Measurements from ENCODE around the gene OTUD4.
"Not testable (repeated sequence)": the region's sequence is repeated elsewhere in the genome, so short reads cannot be mapped to it uniquely, and the experiment has no call there.

The OTUD4 gene

GRCh38 chr4:145154573-145154972 lies 25.8 kb downstream of the OTUD4 start:
- no CpG with 5 or more reads among the region's 1 CpG for WGBS
- Histone ChIP-seq H3K9ac (ENCODE audit: low read depth, low read length) (no peak overlapping the region), H3K9me3 (ENCODE audit: insufficient read depth, low read depth, low read length) (no peaks in the 10 kb centered on the region), H3K36me3 (ENCODE audit: insufficient read depth, low read length) (peaks cover 89% of the 10 kb centered on the region), H3K4me1 (ENCODE audit: insufficient read depth, low read length) (no peaks in the 10 kb centered on the region), H3K4me3 (ENCODE audit: low read length) (no peak overlapping the region), H3K27ac (ENCODE audit: low read depth, low read length) (no peak overlapping the region), H3K27me3 (ENCODE audit: insufficient read depth, low read length) (no peaks in the 10 kb centered on the region)

GRCh38 chr4:145153904-145154298 lies 26.5 kb downstream of the OTUD4 start:
- Histone ChIP-seq H3K36me3 (ENCODE audit: insufficient read depth, low read length) (peaks cover 89% of the 10 kb centered on the region), H3K9ac (ENCODE audit: low read depth, low read length) (no peak overlapping the region), H3K27me3 (ENCODE audit: insufficient read depth, low read length) (no peaks in the 10 kb centered on the region), H3K4me3 (ENCODE audit: low read length) (no peak overlapping the region), H3K9me3 (ENCODE audit: insufficient read depth, low read depth, low read length) (no peaks in the 10 kb centered on the region), H3K27ac (ENCODE audit: low read depth, low read length) (no peak overlapping the region), H3K4me1 (ENCODE audit: insufficient read depth, low read length) (no peaks in the 10 kb centered on the region)
- 88% methylated on average over 1 of the region's 1 CpG for WGBS

GRCh38 chr4:145153181-145153903 lies 27.0 kb downstream of the OTUD4 start:
- Histone ChIP-seq H3K27ac (ENCODE audit: low read depth, low read length) (no peak overlapping the region), H3K36me3 (ENCODE audit: insufficient read depth, low read length) (peaks cover 89% of the 10 kb centered on the region), H3K4me1 (ENCODE audit: insufficient read depth, low read length) (no peaks in the 10 kb centered on the region), H3K9ac (ENCODE audit: low read depth, low read length) (no peak overlapping the region), H3K4me3 (ENCODE audit: low read length) (no peak overlapping the region), H3K9me3 (ENCODE audit: insufficient read depth, low read depth, low read length) (no peaks in the 10 kb centered on the region), H3K27me3 (ENCODE audit: insufficient read depth, low read length) (no peaks in the 10 kb centered on the region)
- 87% methylated on average over 2 of the region's 2 CpGs for WGBS

GRCh38 chr4:145148980-145149379 lies 31.4 kb downstream of the OTUD4 start:
- peaks cover 97% of the 10 kb centered on the region for H3K36me3 ChIP-seq (ENCODE audit: insufficient read depth, low read length)

GRCh38 chr4:145136219-145136618 lies 44.2 kb downstream of the OTUD4 start:
- H3K27ac ChIP-seq (ENCODE audit: low read depth, low read length); H3K27me3 ChIP-seq (ENCODE audit: insufficient read depth, low read length); H3K4me3 ChIP-seq (ENCODE audit: low read length); H3K9ac ChIP-seq (ENCODE audit: low read depth, low read length); H3K9me3 ChIP-seq (ENCODE audit: insufficient read depth, low read depth, low read length); H3K4me1 ChIP-seq (ENCODE audit: insufficient read depth, low read length): not testable (repeated sequence)
- WGBS, result no CpG with 5 or more reads among the region's 1 CpG
- H3K36me3 ChIP-seq (ENCODE audit: insufficient read depth, low read length), result peaks cover 66% of the 10 kb centered on the region

More at GRCh38 chr4:145148980-145149379, 31.4 kb downstream of the OTUD4 start:
- Histone ChIP-seq H3K27me3 (ENCODE audit: insufficient read depth, low read length) (no peaks in the 10 kb centered on the region), H3K4me1 (ENCODE audit: insufficient read depth, low read length) (no peaks in the 10 kb centered on the region), H3K27ac (ENCODE audit: low read depth, low read length) (no peak overlapping the region), H3K4me3 (ENCODE audit: low read length) (no peak overlapping the region), H3K9ac (ENCODE audit: low read depth, low read length) (no peak overlapping the region), H3K9me3 (ENCODE audit: insufficient read depth, low read depth, low read length) (no peaks in the 10 kb centered on the region)
- 96% methylated on average over 3 of the region's 3 CpGs for WGBS

- no peak overlapping the region for H3K4me3 ChIP-seq (ENCODE audit: low read length)
- H3K4me1 ChIP-seq (ENCODE audit: insufficient read depth, low read length), result no peaks in the 10 kb centered on the region
- H3K27me3 ChIP-seq (ENCODE audit: insufficient read depth, low read length), result no peaks in the 10 kb centered on the region
- no peaks in the 10 kb centered on the region for H3K9me3 ChIP-seq (ENCODE audit: insufficient read depth, low read depth, low read length)
- 95% methylated on average over 4 of the region's 5 CpGs for whole genome bisulfite sequencing
- peaks cover 60% of the 10 kb centered on the region for H3K36me3 ChIP-seq (ENCODE audit: insufficient read depth, low read length)
- H3K27ac ChIP-seq (ENCODE audit: low read depth, low read length), result no peak overlapping the region
- no peak overlapping the region for H3K9ac ChIP-seq (ENCODE audit: low read depth, low read length)
These were observed 47.8 kb downstream of the OTUD4 start for GRCh38 chr4:145132511-145133098.

- H3K4me1 ChIP-seq (ENCODE audit: insufficient read depth, low read length), result no peaks in the 10 kb centered on the region
- H3K36me3 ChIP-seq (ENCODE audit: insufficient read depth, low read length), result peaks cover 60% of the 10 kb centered on the region
- H3K9ac ChIP-seq (ENCODE audit: low read depth, low read length), result no peak overlapping the region
- H3K27me3 ChIP-seq (ENCODE audit: insufficient read depth, low read length), result no peaks in the 10 kb centered on the region
- WGBS, result 95% methylated on average over 11 of the region's 12 CpGs
- no peak overlapping the region for H3K4me3 ChIP-seq (ENCODE audit: low read length)
- no peak overlapping the region for H3K27ac ChIP-seq (ENCODE audit: low read depth, low read length)
- H3K9me3 ChIP-seq (ENCODE audit: insufficient read depth, low read depth, low read length), result no peaks in the 10 kb centered on the region
These were observed 48.5 kb downstream of the OTUD4 start for GRCh38 chr4:145131848-145132247.

GRCh38 chr4:145130788-145131399 lies 49.5 kb downstream of the OTUD4 start:
- Histone ChIP-seq H3K36me3 (ENCODE audit: insufficient read depth, low read length) (peaks cover 65% of the 10 kb centered on the region), H3K27me3 (ENCODE audit: insufficient read depth, low read length) (no peaks in the 10 kb centered on the region), H3K27ac (ENCODE audit: low read depth, low read length) (peak overlapping the region; percentile 17; the same call in 1 of the 2 replicates), H3K9me3 (ENCODE audit: insufficient read depth, low read depth, low read length) (no peaks in the 10 kb centered on the region), H3K9ac (ENCODE audit: low read depth, low read length) (no peak overlapping the region), H3K4me1 (ENCODE audit: insufficient read depth, low read length) (no peaks in the 10 kb centered on the region), H3K4me3 (ENCODE audit: low read length) (no peak overlapping the region)
- WGBS, result 96% methylated on average over 2 of the region's 2 CpGs

- Histone ChIP-seq H3K4me3 (ENCODE audit: low read length) (no peak overlapping the region), H3K27me3 (ENCODE audit: insufficient read depth, low read length) (no peaks in the 10 kb centered on the region), H3K36me3 (ENCODE audit: insufficient read depth, low read length) (peaks cover 70% of the 10 kb centered on the region), H3K9me3 (ENCODE audit: insufficient read depth, low read depth, low read length) (no peaks in the 10 kb centered on the region), H3K27ac (ENCODE audit: low read depth, low read length) (no peak overlapping the region), H3K4me1 (ENCODE audit: insufficient read depth, low read length) (no peaks in the 10 kb centered on the region), H3K9ac (ENCODE audit: low read depth, low read length) (no peak overlapping the region)
These were observed 50.3 kb downstream of the OTUD4 start for GRCh38 chr4:145130130-145130529.

GRCh38 chr4:145125396-145125795 lies 55.0 kb downstream of the OTUD4 start:
- H3K36me3 ChIP-seq (ENCODE audit: insufficient read depth, low read length), result peaks cover 98% of the 10 kb centered on the region
- 100% methylated on average over 2 of the region's 2 CpGs for WGBS

GRCh38 chr4:145108128-145108527 lies 72.3 kb downstream of the OTUD4 start:
- Histone ChIP-seq H3K4me1 (ENCODE audit: insufficient read depth, low read length) (no peaks in the 10 kb centered on the region), H3K27me3 (ENCODE audit: insufficient read depth, low read length) (no peaks in the 10 kb centered on the region), H3K36me3 (ENCODE audit: insufficient read depth, low read length) (peaks cover 99% of the 10 kb centered on the region), H3K4me3 (ENCODE audit: low read length) (no peak overlapping the region), H3K27ac (ENCODE audit: low read depth, low read length) (no peak overlapping the region), H3K9ac (ENCODE audit: low read depth, low read length) (no peak overlapping the region), H3K9me3 (ENCODE audit: insufficient read depth, low read depth, low read length) (no peaks in the 10 kb centered on the region)

More at GRCh38 chr4:145125396-145125795, 55.0 kb downstream of the OTUD4 start:
- Histone ChIP-seq H3K9me3 (ENCODE audit: insufficient read depth, low read depth, low read length) (no peaks in the 10 kb centered on the region), H3K27me3 (ENCODE audit: insufficient read depth, low read length) (no peaks in the 10 kb centered on the region), H3K27ac (ENCODE audit: low read depth, low read length) (no peak overlapping the region), H3K4me3 (ENCODE audit: low read length) (no peak overlapping the region), H3K4me1 (ENCODE audit: insufficient read depth, low read length) (no peaks in the 10 kb centered on the region), H3K9ac (ENCODE audit: low read depth, low read length) (no peak overlapping the region)
